GM10248 (cell line): ENCODE measurements around the gene PIK3CD.

Experiments
- CTCF ChIA-PET: fragments of 300-600 bp; sonication (Branson Sonifier 250); formaldehyde crosslinking; extraction: SDS; loops from one replicate; lab custom pipeline; 2021; ENCODE audit warnings: antibody characterized with exemption; lab: Yijun Ruan, JAX
- POLR2A ChIA-PET: fragments of 350-650 bp; sonication (Branson Sonifier 250); formaldehyde crosslinking; extraction: SDS; loops from one replicate; lab custom pipeline; 2020; ENCODE audit warnings: antibody characterized with exemption; lab: Yijun Ruan, JAX
- DNase-seq: peaks from one replicate; pipeline ENCODE4 v3.0.0; 2012; ENCODE audit errors: extremely low spot score
- TF ChIP-seq, protein P1 (sequence below): IDR thresholded peaks from 2 replicates; pipeline ENCODE4 v1.5.1; 2012; ENCODE audit warnings: mild to moderate bottlenecking, low read depth; ENCODE audit errors: extremely low read depth, missing control alignments, control extremely low read depth

The PIK3CD gene

DNA sequence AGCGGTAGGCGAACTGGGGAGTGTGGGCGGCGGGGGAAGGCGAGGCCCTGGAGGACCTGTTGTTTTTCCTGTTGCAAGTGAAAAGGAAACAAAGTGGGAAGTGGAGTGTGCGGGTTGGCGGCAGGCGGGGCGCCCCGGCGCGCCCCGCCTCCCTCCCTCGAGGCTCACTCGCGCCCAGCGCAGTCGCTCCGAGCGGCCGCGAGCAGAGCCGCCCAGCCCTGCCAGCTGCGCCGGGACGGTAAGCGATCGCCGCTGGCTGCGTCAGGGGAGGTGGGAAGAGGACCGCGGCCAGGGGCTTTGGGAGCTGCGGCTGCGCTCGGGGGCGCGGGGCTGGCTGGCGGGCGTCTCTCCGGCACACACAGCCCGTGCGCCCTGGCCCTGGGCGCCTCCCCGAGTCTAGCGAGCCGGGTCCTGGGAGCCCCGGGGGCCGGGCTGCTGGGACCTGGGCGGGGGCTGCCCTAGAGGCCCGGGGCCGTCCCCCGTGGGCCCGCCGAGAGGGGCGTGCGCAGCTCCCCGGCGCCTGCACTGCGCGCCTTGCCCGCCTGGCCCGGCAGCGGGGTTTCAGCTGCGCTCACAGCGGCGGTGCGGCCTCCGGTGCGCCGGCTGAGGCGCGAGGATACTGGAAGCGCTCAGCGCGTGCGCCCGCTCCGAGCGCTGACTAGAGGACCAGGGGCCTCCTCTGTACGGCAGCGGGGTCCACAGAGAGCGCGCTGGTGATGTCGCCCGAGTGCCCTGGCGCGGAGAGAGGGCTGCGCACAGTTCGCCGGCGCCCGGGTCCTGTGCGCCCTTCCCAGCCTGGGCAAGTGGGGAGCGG lies at the start of gene PIK3CD:
TSS of gene PIK3CD (plus strand) at position 167 of the 814 bp plus-strand sequence. CDS start 58,725 bp downstream, outside the sequence.
- ChIA-PET CTCF (interaction anchor here (0.9 to 9.7 kb wide), 6 partner anchors 12 to 36 kb away, joined by 3 to 117 read pairs (median 6); no protein-coding TSS in a partner anchor), POLR2A (no interaction called here)
- no peak for DNase-seq
- TF ChIP-seq, protein P1, sequence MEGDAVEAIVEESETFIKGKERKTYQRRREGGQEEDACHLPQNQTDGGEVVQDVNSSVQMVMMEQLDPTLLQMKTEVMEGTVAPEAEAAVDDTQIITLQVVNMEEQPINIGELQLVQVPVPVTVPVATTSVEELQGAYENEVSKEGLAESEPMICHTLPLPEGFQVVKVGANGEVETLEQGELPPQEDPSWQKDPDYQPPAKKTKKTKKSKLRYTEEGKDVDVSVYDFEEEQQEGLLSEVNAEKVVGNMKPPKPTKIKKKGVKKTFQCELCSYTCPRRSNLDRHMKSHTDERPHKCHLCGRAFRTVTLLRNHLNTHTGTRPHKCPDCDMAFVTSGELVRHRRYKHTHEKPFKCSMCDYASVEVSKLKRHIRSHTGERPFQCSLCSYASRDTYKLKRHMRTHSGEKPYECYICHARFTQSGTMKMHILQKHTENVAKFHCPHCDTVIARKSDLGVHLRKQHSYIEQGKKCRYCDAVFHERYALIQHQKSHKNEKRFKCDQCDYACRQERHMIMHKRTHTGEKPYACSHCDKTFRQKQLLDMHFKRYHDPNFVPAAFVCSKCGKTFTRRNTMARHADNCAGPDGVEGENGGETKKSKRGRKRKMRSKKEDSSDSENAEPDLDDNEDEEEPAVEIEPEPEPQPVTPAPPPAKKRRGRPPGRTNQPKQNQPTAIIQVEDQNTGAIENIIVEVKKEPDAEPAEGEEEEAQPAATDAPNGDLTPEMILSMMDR, result no peak

DNA sequence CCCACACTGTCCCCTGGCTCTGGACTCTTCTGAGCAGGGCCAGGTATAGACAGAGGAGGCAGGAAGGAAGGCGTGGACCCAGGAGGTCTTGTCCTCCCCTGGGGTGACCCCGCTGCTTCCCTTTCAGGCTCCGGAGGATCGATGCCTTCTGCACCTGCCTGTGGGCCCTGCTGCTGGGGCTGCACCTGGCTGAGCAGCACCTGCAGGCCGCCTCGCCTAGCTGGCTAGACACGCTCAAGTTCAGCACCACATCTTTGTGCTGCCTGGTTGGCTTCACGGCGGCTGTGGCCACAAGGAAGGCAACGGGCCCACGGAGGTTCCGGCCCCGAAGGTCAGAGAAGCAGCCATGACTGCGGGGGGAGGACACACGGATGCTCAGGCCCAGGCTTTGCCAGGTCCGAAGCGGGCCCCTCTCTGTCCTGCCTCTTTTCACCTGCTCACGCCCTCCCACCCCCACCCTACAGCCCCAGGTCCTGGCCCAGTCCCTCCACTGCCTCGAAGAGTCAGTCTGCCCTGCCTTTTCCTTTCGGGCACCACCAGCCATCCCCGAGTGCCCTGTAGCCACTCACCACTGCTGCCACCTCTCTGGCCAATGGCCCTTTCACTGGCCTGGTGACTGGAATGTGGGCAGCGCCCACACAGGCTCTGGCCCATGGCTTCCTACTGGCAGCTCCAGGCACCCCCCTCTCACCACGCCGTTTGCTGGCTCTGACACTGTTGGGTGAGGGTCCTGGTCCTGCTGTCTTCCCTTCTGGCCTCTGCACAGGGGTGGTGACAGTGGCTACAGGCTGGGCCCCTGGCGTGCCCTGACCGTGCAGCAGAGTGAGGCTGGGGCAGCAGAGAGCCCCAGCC lies 49.4 kb upstream of the PIK3CD start:
- POLR2A ChIA-PET, result no interaction called here
- TF ChIP-seq, protein P1, result no peak
- no peak for DNase-seq
- CTCF ChIA-PET, result no interaction called here

DNA sequence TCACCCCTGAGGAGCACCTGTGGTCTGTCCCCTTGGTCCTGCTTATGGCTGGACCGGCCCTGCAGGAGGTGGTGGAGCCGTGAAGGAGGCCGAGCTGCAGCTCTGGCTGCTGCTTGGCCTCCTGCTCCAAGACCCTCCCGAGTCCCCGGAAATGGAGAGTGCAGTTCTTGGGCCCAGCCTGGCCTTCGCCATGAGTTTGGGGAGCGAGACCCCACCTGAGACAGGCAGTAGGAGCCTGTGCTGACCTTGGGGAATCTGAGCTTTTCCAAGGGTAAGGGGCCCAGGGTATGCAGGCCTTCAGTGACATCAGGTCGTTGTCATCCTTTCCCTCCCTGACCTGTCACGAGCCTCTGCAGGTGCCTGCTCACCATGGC lies 48.8 kb upstream of the PIK3CD start:
- DNase-seq, result no peak
- ChIA-PET CTCF (interaction anchor here (1.1 kb wide), 1 partner anchor 13 kb away, joined by 5 read pairs; no protein-coding TSS in a partner anchor), POLR2A (no interaction called here)
- TF ChIP-seq, protein P1, result no peak

DNA sequence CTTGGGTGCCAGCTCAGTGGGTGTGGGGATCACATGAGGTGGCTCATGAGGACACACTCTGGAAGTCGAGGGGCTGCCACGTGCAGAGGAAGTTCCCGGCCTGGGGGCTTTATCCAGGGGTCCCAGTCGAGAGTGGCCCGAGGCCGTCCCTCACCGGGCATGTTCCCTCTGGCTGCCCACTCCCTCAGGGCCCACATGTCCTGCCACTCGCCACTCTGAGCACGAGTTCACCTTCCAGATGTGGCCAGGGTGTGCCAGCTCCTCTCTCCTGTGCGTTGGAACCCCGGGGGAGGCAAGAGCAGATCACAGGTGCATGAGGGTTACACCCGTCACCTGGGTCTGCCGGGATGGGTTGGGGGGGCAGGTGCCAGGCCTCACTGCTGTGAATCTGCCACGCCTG lies 48.2 kb upstream of the PIK3CD start:
- ChIA-PET CTCF (interaction anchor here (1.1 kb wide), 1 partner anchor 12 kb away, joined by 5 read pairs; no protein-coding TSS in a partner anchor), POLR2A (no interaction called here)
- TF ChIP-seq, protein P1, result no peak
- DNase-seq, result no peak

DNA sequence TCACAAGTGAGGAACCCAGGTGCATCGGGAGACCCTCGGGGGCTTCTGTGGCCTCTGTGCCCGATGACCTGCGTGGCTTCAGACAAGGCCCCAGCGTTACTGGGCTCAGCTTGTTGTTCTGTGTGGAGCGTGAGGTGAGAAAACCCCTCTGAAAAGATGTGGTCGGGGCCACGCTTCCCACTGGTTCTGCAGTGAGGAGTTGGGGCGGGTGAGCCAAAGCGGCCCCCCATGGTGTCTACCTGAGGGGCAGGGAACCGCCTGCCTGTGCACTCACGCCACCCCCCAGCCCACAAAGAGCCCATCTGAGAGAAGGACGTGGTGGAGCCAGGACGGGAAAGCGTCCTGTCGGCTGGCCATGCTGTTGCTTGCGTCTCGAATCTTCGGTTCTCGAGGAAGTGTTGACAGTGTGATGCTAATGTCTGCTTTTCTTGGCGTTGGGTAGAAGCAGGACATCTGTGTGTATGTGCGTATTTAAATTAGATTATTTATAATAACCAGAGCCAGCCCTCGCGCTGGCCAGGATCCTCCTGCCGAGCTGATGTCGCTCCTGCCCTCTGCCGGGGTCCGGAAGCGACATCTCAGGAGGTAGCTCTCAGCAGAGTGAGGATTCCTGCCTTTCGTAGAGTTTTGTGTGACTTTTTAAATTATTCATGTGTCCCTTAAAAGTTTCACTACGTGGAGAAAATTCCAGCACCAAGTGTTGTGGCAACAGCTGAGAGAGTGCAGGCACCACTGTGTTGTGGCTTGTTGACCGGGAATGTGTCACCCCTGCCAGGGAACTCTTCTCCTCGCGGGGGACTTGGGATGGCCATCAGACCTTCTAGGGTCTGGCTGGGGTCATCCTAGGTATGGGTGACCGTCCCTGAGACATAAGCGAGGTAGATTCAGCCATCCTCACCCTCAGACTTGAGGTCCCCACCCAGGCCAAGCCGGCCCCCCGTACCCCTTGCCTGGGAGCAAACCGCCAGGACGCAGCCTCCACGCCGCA lies 47.5 kb upstream of the PIK3CD start:
- ChIA-PET CTCF (interaction anchor here (1.1 to 4.0 kb wide), 2 partner anchors 12 kb away, joined by 5 to 15 read pairs; no protein-coding TSS in a partner anchor), POLR2A (no interaction called here)

More for the DNA sequence above, 47.5 kb upstream of the PIK3CD start:
- TF ChIP-seq, protein P1, result no peak
- no peak for DNase-seq
